B cell (primary cell): ENCODE measurements around the gene NDUFAB1. TPM values are rescaled to one million over a fixed set of nuclear protein-coding genes. Genes with fewer than 3 reads are reported as not detected.

ENCODE experiments used
- ATAC-seq: fragments of 200-7000 bp; cut with Tn5 transposase; one replicate; pipeline ENCODE4 v1.10.0; 2021; ENCODE audit warnings: low read depth, mild to moderate bottlenecking, moderate number of reproducible peaks, moderate library complexity
- CTCF ChIA-PET: fragments of 350-600 bp; sonication (Branson Sonifier 250); formaldehyde crosslinking; loops from one replicate; lab custom pipeline; 2021; ENCODE audit warnings: antibody characterized with exemption, inconsistent platforms; lab: Charles Lee
- POLR2A ChIA-PET: fragments of 350-600 bp; sonication (Branson Sonifier 250); formaldehyde crosslinking; loops from one replicate; lab custom pipeline; 2021; ENCODE audit warnings: antibody characterized with exemption; lab: Charles Lee
- DNase-seq: peaks from one replicate; pipeline ENCODE4 v3.0.0; 2013
- H2AFZ ChIP-seq: 2 replicates; pipeline ENCODE4 v1.6.1; 2012; ENCODE audit warnings: mild to moderate bottlenecking, low read depth, low read length; ENCODE audit not compliant: insufficient read depth, poor library complexity, severe bottlenecking
- H3K27ac ChIP-seq, 2 donors: 1 replicate in 1 of 2; 2 replicates in 1 of 2; pipeline ENCODE4 v1.5.1; 2012 to 2013; ENCODE audit warnings: low read length in 2 of 2, mild to moderate bottlenecking in 2 of 2, moderate library complexity in 1 of 2
- H3K27me3 ChIP-seq, 4 experiments: fragments of 200-600 bp in 1 of 4; sonication (generic) in 1 of 4; replicated peaks in 1 of 4; 1 replicate in 2 of 4; 2 replicates in 2 of 4; pipeline versions ENCODE4 v1.6.1 to v1.7.0; 2013 to 2016; ENCODE audit warnings: low read length in 3 of 4, mild to moderate bottlenecking in 2 of 4, mixed read lengths in 1 of 4, moderate library complexity in 1 of 4; ENCODE audit not compliant: insufficient read depth in 4 of 4, control insufficient read depth in 3 of 4; ENCODE audit errors: control extremely low read depth in 1 of 4
- H3K36me3 ChIP-seq, 2 experiments: replicated peaks in 1 of 2; 1 replicate in 1 of 2; 2 replicates in 1 of 2; pipeline versions ENCODE4 v1.6.1 to v1.7.1; 2013; ENCODE audit warnings: low read length in 1 of 2; ENCODE audit not compliant: insufficient read depth in 2 of 2, control insufficient read depth in 1 of 2; ENCODE audit errors: control extremely low read depth in 1 of 2, extremely low read depth in 1 of 2
- H3K4me1 ChIP-seq, 2 donors: fragments of 200-600 bp in 1 of 2; sonication (generic) in 1 of 2; 1 replicate in 1 of 2; 2 replicates in 1 of 2; pipeline versions ENCODE4 v1.5.1 to v1.6.1; 2013 to 2017; ENCODE audit warnings: low read length in 2 of 2; ENCODE audit not compliant: control insufficient read depth in 2 of 2, insufficient read depth in 2 of 2
- H3K4me2 ChIP-seq: replicated peaks from 2 replicates; pipeline ENCODE3; 2012; ENCODE audit warnings: mild to moderate bottlenecking, low read depth, low read length; ENCODE audit not compliant: poor library complexity, severe bottlenecking
- H3K4me3 ChIP-seq, 5 experiments: fragments of 200-600 bp in 1 of 5; sonication (generic) in 1 of 5; 1 replicate in 3 of 5; 2 replicates in 2 of 5; pipeline versions ENCODE4 v1.5.1 to v1.7.0; 2011 to 2016; ENCODE audit warnings: low read length in 4 of 5, mild to moderate bottlenecking in 4 of 5, low read depth in 2 of 5, control low read depth in 1 of 5, moderate library complexity in 1 of 5; ENCODE audit not compliant: insufficient read depth in 1 of 5; ENCODE audit errors: control extremely low read depth in 1 of 5, extremely low read depth in 1 of 5
- H3K79me2 ChIP-seq: fragments of 200-600 bp; sonication (generic); one replicate; pipeline ENCODE4 v1.6.0; 2016; ENCODE audit warnings: low read length; ENCODE audit not compliant: control insufficient read depth, insufficient read depth
- H3K9ac ChIP-seq: fragments of 200-600 bp; sonication (generic); 2 replicates; pipeline ENCODE4 v1.6.1; 2017; ENCODE audit warnings: mild to moderate bottlenecking, low read length, moderate library complexity
- H3K9me3 ChIP-seq, 3 donors: one replicate each; pipeline versions ENCODE4 v1.6.1 to v1.7.1; 2013; ENCODE audit warnings: low read length in 2 of 3; ENCODE audit not compliant: control insufficient read depth in 2 of 3, insufficient read depth in 1 of 3; ENCODE audit errors: control extremely low read depth in 1 of 3
- H4K20me1 ChIP-seq: 2 replicates; pipeline ENCODE4 v1.6.0; 2012; ENCODE audit warnings: mild to moderate bottlenecking, low read length; ENCODE audit not compliant: insufficient read depth, control insufficient read depth, poor library complexity, severe bottlenecking
- H3K27ac Mint-ChIP-seq: one replicate; pipeline ENCODE4 v1.8.0; 2021; ENCODE audit warnings: mixed read lengths
- H3K27me3 Mint-ChIP-seq: one replicate; pipeline ENCODE4 v1.8.0; 2021; ENCODE audit warnings: mixed read lengths
- H3K4me1 Mint-ChIP-seq: one replicate; pipeline ENCODE4 v1.8.0; 2021; ENCODE audit warnings: mixed read lengths
- H3K4me3 Mint-ChIP-seq: one replicate; pipeline ENCODE4 v1.8.0; 2021; ENCODE audit warnings: mixed read lengths
- H3K9me3 Mint-ChIP-seq: one replicate; pipeline ENCODE4 v1.8.0; 2022; ENCODE audit warnings: mixed read lengths; ENCODE audit not compliant: insufficient read depth
- CTCF ChIP-seq: fragments of 200-600 bp; IDR thresholded peaks from one replicate; pipeline ENCODE4 v1.8.0; 2022; ENCODE audit warnings: antibody characterized with exemption, mild to moderate bottlenecking
- EZH2 ChIP-seq: IDR thresholded peaks from 2 replicates; pipeline ENCODE4 v1.6.1; 2012; ENCODE audit warnings: borderline replicate concordance, low read depth, mild to moderate bottlenecking, moderate library complexity, low read length; ENCODE audit not compliant: insufficient read depth, poor library complexity, severe bottlenecking
- intact Hi-C: fragments of 100-400 bp; cut with micrococcal nuclease; formaldehyde crosslinking; loops from one replicate; pipeline ENCODE4 v1.10.0; 2022
- polyA plus RNA-seq: library from polyadenylated mRNA; depleted of rRNA; stranded (reverse); fragments of >200 nt; gene quantifications from 2 replicates; pipeline ENCODE4 v1.2.3, GENCODE V29; 2012
- total RNA-seq, 2 donors: library from RNA; stranded (reverse); fragments of 120-200 nt in 1 of 2; gene quantifications; 1 replicate in 1 of 2; 2 replicates in 1 of 2; pipeline versions ENCODE4 v1.2.3 to v1.2.4, GENCODE V29; 2013 to 2022

NDUFAB1 gene
- total and polyA plus RNA-seq, 2 donors (not counting 1 experiment from before 2014, with no cell fraction given), result 33.6 to 39.3 TPM

- no peak overlapping the region for H3K27ac ChIP-seq
- ChIA-PET POLR2A (no interaction called here), CTCF (interaction anchor here (1.0 kb wide), 1 partner anchor 15 kb away, joined by 4 read pairs; the partner anchor contains the start of gene NDUFAB1)
- no peak overlapping the region for H3K4me2 ChIP-seq
- peaks cover 4% of the 10 kb centered on the region for H3K79me2 ChIP-seq
- Mint-ChIP-seq H3K4me3 (no peak overlapping the region), H3K9me3 (no peaks in the 10 kb centered on the region), H3K4me1 (no peaks in the 10 kb centered on the region), H3K27me3 (no peaks in the 10 kb centered on the region), H3K27ac (no peak overlapping the region)
- H3K36me3 ChIP-seq, result peaks cover 3 to 55% of the 10 kb centered on the region in 2 experiments
- no peaks in the 10 kb centered on the region for H3K27me3 ChIP-seq
- TF ChIP-seq CTCF (no peak), EZH2 (no peak)
- H2AFZ ChIP-seq, result no peak overlapping the region
- no peak overlapping the region for H3K4me3 ChIP-seq
- no peaks in the 10 kb centered on the region for H3K4me1 ChIP-seq
- ATAC-seq (no peak), DNase-seq (no peak)
- peaks cover 4% of the 10 kb centered on the region for H4K20me1 ChIP-seq
- H3K9me3 ChIP-seq, result no peaks in the 10 kb centered on the region
- H3K9ac ChIP-seq, result no peak overlapping the region
- intact Hi-C loops, result no loop called here
These were observed 14.4 kb downstream of the NDUFAB1 start for GRCh38 chr16:23581764-23582163.

- Histone ChIP-seq H3K27ac (no peak overlapping the region), H3K27me3 (no peaks in the 10 kb centered on the region), H4K20me1 (no peaks in the 10 kb centered on the region), H3K36me3 (peaks cover 3 to 46% of the 10 kb centered on the region in 2 experiments), H3K4me3 (no peak overlapping the region), H3K4me2 (no peak overlapping the region), H3K9ac (no peak overlapping the region), H3K9me3 (no peaks in the 10 kb centered on the region), H3K79me2 (no peaks in the 10 kb centered on the region), H3K4me1 (no peaks in the 10 kb centered on the region), H2AFZ (no peak overlapping the region)
- DNase-seq (no peak), ATAC-seq (no peak)
- Mint-ChIP-seq H3K27me3 (no peaks in the 10 kb centered on the region), H3K4me1 (no peaks in the 10 kb centered on the region), H3K9me3 (no peaks in the 10 kb centered on the region), H3K27ac (no peak overlapping the region), H3K4me3 (no peak overlapping the region)
- TF ChIP-seq EZH2 (no peak), CTCF (no peak)
- ChIA-PET CTCF (no interaction called here), POLR2A (no interaction called here)
- intact Hi-C loops, result no loop called here
These were observed 15.7 kb downstream of the NDUFAB1 start for GRCh38 chr16:23580391-23580790.
